ENCODE results near the gene PCSK2.

Gene PCSK2

GRCh38 chr20:17513939-17514338 lies 287.1 kb downstream of the PCSK2 start:
- DNase-seq, result no peak

DNA sequence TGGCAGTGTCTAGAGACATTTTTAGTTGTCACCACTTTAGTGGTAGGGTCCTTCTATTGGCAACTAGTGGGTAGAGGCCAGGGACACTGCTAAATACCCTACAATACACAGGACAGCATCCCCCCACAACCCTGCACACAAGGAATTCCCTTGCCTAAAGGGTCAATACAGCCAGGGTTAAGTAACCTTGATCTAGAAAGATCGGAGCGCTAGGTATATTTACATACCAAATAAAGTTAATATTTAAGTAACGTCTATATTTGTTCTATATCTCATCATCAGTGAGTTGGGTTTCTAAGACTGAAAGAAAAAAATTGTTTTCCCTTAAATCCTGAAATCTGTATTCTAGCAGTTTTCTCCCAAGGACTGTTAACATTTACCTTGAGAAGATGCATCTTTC lies 288.2 kb downstream of the PCSK2 start:
- DNase-seq, result no peak

- DNase-seq, result no peak
These were observed 291.7 kb downstream of the PCSK2 start for GRCh38 chr20:17518339-17519052.

DNA sequence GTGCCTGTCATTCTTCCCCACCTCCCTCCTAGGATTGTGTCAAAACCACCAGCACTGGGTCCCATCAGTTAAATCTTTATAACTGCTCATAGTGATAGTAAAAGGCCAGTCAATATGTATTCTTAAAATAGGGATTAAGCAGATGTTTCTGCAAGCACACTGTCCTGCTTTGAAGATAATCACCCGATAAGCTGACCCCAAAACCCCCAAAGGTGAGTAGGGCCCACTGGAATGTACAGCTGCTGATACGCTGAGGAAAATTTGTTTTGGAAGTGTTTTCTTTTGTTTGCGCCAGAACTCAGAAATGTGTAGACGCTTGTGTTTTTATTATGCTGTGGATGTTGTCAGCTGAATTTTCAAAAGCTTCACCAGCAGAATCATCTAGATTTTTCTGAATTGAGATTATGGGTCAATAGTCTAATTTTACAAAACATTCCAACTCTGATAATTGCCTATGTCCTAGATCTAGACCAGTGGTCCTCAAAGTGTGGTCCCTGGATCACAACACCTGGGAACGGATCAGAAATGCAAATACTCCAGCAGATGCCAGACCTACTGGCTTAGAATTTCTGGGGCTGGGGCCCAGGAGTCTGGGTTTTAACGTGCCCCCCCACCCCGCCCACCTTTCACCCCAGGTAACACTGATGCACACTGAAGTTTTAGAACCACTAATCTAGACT lies 292.9 kb downstream of the PCSK2 start:
- no peak for DNase-seq

DNA sequence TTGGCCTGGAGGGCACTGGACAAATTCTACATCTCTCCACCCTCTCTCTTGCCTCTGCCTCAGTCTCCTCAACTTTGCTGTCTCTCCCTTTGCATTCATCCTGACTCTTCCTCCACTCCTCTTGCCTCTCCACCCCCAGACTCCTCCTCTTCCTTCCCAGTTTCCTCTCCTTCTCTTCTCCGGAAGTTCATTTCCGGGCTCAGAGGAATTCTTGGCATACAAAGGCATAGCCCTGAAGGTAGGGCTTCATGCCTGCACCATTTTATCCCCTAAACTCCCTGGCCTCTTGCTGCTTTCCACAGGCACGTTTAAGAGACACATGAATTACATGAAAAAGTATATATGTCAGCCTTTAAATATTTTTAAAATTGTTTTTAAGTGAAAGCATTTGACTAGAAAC lies 293.7 kb downstream of the PCSK2 start:
- no peak for DNase-seq

DNA sequence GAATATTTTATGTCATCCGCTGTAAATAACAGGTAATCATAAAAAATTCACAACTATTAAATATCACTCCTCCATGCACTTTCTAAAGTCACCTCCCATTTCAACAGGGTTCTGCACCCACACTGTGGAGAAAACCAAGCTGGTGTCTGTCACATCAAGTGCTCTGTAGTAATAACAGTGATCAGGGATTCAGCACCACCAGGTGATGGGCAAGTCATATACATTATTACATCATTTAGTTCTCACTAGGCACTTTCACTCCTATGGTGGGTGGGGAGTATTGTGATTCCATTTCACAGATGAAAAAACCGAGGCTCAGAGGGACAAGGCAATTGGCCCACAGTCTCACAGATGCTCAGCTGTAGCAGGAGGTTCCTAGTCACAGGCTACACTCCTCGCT lies 295.7 kb downstream of the PCSK2 start:
- DNase-seq, result no peak

- DNase-seq, result no peak
These were observed 296.5 kb downstream of the PCSK2 start for GRCh38 chr20:17523326-17523725.

DNA sequence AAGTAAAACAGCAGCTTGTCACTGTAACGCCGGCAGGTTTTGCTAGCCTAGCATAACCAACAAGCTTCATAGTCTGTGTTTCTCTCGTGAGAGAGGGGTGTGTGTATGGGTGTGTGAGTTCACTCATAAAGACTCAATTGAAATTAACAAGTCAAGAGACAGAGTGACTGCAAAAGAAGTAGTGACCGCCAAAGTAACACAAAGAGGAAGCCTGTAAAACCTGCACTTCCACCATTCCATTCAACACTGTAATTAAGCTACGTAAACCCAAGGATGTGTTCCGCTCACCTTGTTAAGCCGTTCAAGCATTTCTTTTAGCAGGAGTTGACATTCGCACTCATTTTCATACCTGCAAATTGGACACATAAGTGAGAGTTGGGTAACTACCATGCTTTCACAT lies 297.7 kb downstream of the PCSK2 start:
- no peak for DNase-seq

- no peak for DNase-seq
These were observed 298.3 kb downstream of the PCSK2 start for GRCh38 chr20:17525132-17525531.

GRCh38 chr20:17525650-17526049 lies 298.8 kb downstream of the PCSK2 start:
- DNase-seq, result no peak

DNA sequence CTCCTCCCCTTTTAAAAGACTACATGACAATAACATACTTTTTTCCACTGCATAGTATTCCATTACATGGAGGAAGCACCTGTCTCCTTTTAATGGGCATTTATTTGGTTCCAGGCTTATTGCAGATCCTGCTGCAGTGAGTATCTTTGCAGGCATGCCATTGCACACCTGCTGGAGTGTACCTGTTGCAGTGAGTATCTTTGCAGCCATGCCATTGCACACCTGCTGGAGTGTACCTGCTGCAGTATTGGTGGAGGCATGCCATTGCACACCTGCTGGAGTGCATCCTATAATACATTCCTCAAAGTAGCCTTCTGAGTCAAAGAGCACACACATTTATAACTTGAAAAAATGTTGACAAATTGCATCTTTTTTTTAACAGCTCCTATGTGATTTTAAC lies 302.7 kb downstream of the PCSK2 start:
- no peak for DNase-seq

GRCh38 chr20:17530153-17530552 lies 303.3 kb downstream of the PCSK2 start:
- no peak for DNase-seq

- peak; percentile 78 for DNase-seq
These were observed 304.1 kb downstream of the PCSK2 start, which contains the start of gene BFSP1 for GRCh38 chr20:17530716-17531664. TSS of gene BFSP1 (minus strand) at chr20:17531379. CDS start at chr20:17531329, 50 bp downstream.

DNA sequence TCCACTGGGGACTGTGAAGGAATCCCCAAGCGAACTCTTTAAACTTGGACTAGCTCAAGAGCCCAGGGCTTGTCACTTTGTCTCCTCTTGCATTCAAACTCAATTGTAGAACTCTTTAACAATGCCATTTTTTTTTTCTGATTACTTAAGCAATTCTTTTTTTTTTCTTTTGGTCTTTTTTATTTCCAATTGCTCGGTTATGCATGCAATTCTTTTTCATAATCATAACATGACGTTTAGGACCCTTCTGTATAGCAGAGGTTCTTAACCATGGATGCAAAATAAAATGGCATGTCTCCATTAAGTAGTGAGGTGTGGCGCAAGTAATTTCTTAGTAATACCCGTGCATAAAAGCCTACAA lies 304.8 kb downstream of the PCSK2 start:
- no peak for DNase-seq

DNA sequence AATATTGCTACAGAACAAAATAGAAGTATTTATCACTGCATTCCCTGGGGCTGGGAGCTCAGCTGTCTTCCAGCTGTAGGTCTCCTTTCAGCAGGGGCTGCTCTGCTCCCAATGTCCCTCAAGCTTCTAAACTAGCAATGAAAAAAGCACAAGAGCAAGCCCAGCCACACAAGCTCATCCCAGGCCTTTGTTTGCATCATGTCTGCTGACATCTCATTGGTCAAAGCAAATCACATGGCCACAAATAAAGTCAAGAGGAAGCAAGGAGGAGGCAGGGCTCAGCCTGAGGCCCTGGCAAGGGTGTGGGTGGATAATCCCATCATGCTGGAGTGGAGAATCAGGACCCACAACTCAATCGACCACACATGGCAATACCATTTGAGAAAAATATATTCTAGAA lies 306.6 kb downstream of the PCSK2 start:
- DNase-seq, result no peak

- no peak for DNase-seq
These were observed 307.2 kb downstream of the PCSK2 start for GRCh38 chr20:17534077-17534476.

Data from activated CD8-positive, alpha-beta memory T cell treated with anti-CD3 and anti-CD28 coated beads for 24 hours (primary cell).